C4-2B (cell line): ENCODE results near the gene ABHD17A.

ENCODE experiments used
- H3K27ac ChIP-seq: fragments of 450-650 bp; 2 replicates; pipeline ENCODE4 v1.5.1; 2017
- CTCF ChIP-seq: fragments of 450-650 bp; conservative IDR thresholded peaks from 2 replicates; pipeline ENCODE4 v1.5.1; 2017; ENCODE audit warnings: mild to moderate bottlenecking
- ZFX ChIP-seq: fragments of 450-650 bp; IDR thresholded peaks from 2 replicates; pipeline ENCODE4 v1.6.1; 2017

The ABHD17A gene

GRCh38 chr19:1868971-1869370 lies 16.3 kb downstream of the ABHD17A start:
- no peak for TF ChIP-seq CTCF
- no peak for TF ChIP-seq ZFX
- H3K27ac ChIP-seq = no peak overlapping the region

- TF ChIP-seq ZFX (no peak), CTCF (no peak)
- no peak overlapping the region for H3K27ac ChIP-seq
Measured at GRCh38 chr19:1867349-1867724, 18.0 kb downstream of the ABHD17A start.

GRCh38 chr19:1866693-1867348 lies 18.5 kb downstream of the ABHD17A start:
- no peak overlapping the region for H3K27ac ChIP-seq
- no peak for TF ChIP-seq CTCF
- no peak for TF ChIP-seq ZFX

GRCh38 chr19:1865172-1866010 lies 19.9 kb downstream of the ABHD17A start:
- no peak for TF ChIP-seq ZFX
- H3K27ac ChIP-seq = peak overlapping the region; percentile 92

GRCh38 chr19:1864480-1865171 lies 20.7 kb downstream of the ABHD17A start:
- TF ChIP-seq CTCF (peak; percentile 86), ZFX (no peak)
- H3K27ac ChIP-seq = peak overlapping the region; percentile 92

- TF ChIP-seq CTCF (no peak), ZFX (no peak)
- peak overlapping the region; percentile 92 for H3K27ac ChIP-seq
Measured at GRCh38 chr19:1863638-1864479, 21.4 kb downstream of the ABHD17A start.

GRCh38 chr19:1863328-1863637 lies 22.0 kb downstream of the ABHD17A start, which contains the start of gene KLF16:
KLF16 (minus strand) TSS chr19:1863579; CDS start chr19:1863497, 82 bp downstream.
- H3K27ac ChIP-seq = peak within 1 kb of the TSS; percentile 92
- TF ChIP-seq ZFX (0 out of 2 replicates have a peak, but pooled peaks have one; percentile 29), CTCF (no peak)
